WTC11 (cell line): Measurements from ENCODE around the gene TJAP1. TPM values are rescaled to one million over a fixed set of nuclear protein-coding genes. Genes with fewer than 3 reads are reported as not detected.

ENCODE experiments used
- ATAC-seq: fragments of 200-7000 bp; cut with Tn5 transposase; 2 replicates; pipeline ENCODE4 v1.10.0; 2021; ENCODE audit warnings: mild to moderate bottlenecking, moderate library complexity
- CTCF ChIA-PET: fragments of 300-600 bp; sonication (Branson Sonifier 250); formaldehyde crosslinking; loops from one replicate; lab custom pipeline; 2021; ENCODE audit warnings: antibody characterized with exemption; lab: Charles Lee
- POLR2A ChIA-PET: fragments of 350-600 bp; sonication (Branson Sonifier 250); formaldehyde crosslinking; loops from one replicate; lab custom pipeline; 2021; ENCODE audit warnings: antibody characterized with exemption; lab: Charles Lee
- DNase-seq: peaks from one replicate; pipeline ENCODE4 v3.0.0; 2021; ENCODE audit warnings: low spot score
- H3K27ac Mint-ChIP-seq: 2 replicates; pipeline ENCODE4 v1.8.0; 2021; ENCODE audit warnings: mixed read lengths
- H3K27me3 Mint-ChIP-seq: 2 replicates; pipeline ENCODE4 v1.8.0; 2021; ENCODE audit warnings: low read depth, mild to moderate bottlenecking, moderate library complexity, mixed read lengths
- H3K36me3 Mint-ChIP-seq: 2 replicates; pipeline ENCODE4 v1.8.0; 2021; ENCODE audit warnings: mixed read lengths
- H3K4me1 Mint-ChIP-seq: 2 replicates; pipeline ENCODE4 v1.8.0; 2022; ENCODE audit warnings: mixed read lengths
- H3K4me3 Mint-ChIP-seq: 2 replicates; pipeline ENCODE4 v1.8.0; 2021; ENCODE audit warnings: mild to moderate bottlenecking, moderate library complexity, mixed read lengths
- H3K9me3 Mint-ChIP-seq: 2 replicates; pipeline ENCODE4 v1.8.0; 2021; ENCODE audit warnings: mixed read lengths
- CREB1 ChIP-seq: sonication (generic); formaldehyde crosslinking; IDR thresholded peaks from 2 replicates; pipeline ENCODE4 v1.8.0; 2023; ENCODE audit warnings: mild to moderate bottlenecking, missing genetic modification reagents
- ELF4 ChIP-seq: sonication (generic); formaldehyde crosslinking; IDR thresholded peaks from 2 replicates; pipeline ENCODE4 v1.8.1; 2022; ENCODE audit warnings: low read depth, mild to moderate bottlenecking, moderate library complexity, missing genetic modification reagents
- ETV6 ChIP-seq: sonication (generic); formaldehyde crosslinking; IDR thresholded peaks from 2 replicates; pipeline ENCODE4 v1.8.1; 2022; ENCODE audit warnings: mild to moderate bottlenecking, missing genetic modification reagents
- FOXK1 ChIP-seq: sonication (generic); formaldehyde crosslinking; IDR thresholded peaks from 2 replicates; pipeline ENCODE4 v1.8.0; 2022; ENCODE audit warnings: mild to moderate bottlenecking, moderate library complexity, missing genetic modification reagents
- GABPB1 ChIP-seq: sonication (generic); formaldehyde crosslinking; IDR thresholded peaks from 2 replicates; pipeline ENCODE4 v1.8.1; 2023; ENCODE audit warnings: mild to moderate bottlenecking, missing genetic modification reagents
- NFATC4 ChIP-seq: fragments of 250-450 bp; sonication (Bioruptor Pico); IDR thresholded peaks from 2 replicates; pipeline ENCODE4 v1.9.0; 2021; ENCODE audit warnings: mild to moderate bottlenecking
- NR3C1 ChIP-seq: sonication (generic); formaldehyde crosslinking; conservative IDR thresholded peaks from 2 replicates; pipeline ENCODE4 v1.8.1; 2023; ENCODE audit warnings: low read depth, mild to moderate bottlenecking, missing genetic modification reagents
- SMAD3 ChIP-seq: sonication (generic); formaldehyde crosslinking; IDR thresholded peaks from 2 replicates; pipeline ENCODE4 v1.8.0; 2022; ENCODE audit warnings: missing genetic modification reagents, mild to moderate bottlenecking, borderline replicate concordance
- TEAD1 ChIP-seq: sonication (generic); formaldehyde crosslinking; IDR thresholded peaks from 2 replicates; pipeline ENCODE4 v1.8.0; 2022; ENCODE audit warnings: mild to moderate bottlenecking, missing genetic modification reagents
- ZNF263 ChIP-seq: sonication (generic); formaldehyde crosslinking; IDR thresholded peaks from 2 replicates; pipeline ENCODE4 v1.8.1; 2022; ENCODE audit warnings: low read depth, mild to moderate bottlenecking, moderate library complexity, missing genetic modification reagents
- total RNA-seq: library from RNA; stranded (reverse); gene quantifications from 3 replicates; pipeline ENCODE4 v1.2.3, GENCODE V29; 2021
- TF ChIP-seq, protein P1 (sequence below): sonication (generic); formaldehyde crosslinking; IDR thresholded peaks from 2 replicates; pipeline ENCODE4 v1.8.0; 2022; ENCODE audit warnings: missing genetic modification reagents
- TF ChIP-seq, protein P2 (sequence below): sonication (generic); formaldehyde crosslinking; IDR thresholded peaks from 2 replicates; pipeline ENCODE4 v1.8.1; 2022; ENCODE audit warnings: low read depth, missing genetic modification reagents, borderline replicate concordance
- TF ChIP-seq, protein P3 (sequence below): sonication (generic); formaldehyde crosslinking; IDR thresholded peaks from 2 replicates; pipeline ENCODE4 v1.8.0; 2022; ENCODE audit warnings: mild to moderate bottlenecking, missing genetic modification reagents
- TF ChIP-seq, protein P4 (sequence below): sonication (generic); formaldehyde crosslinking; IDR thresholded peaks from 2 replicates; pipeline ENCODE4 v1.8.1; 2022; ENCODE audit warnings: missing genetic modification reagents, borderline replicate concordance
- TF ChIP-seq, protein P5 (sequence below): sonication (generic); formaldehyde crosslinking; IDR thresholded peaks from 2 replicates; pipeline ENCODE4 v1.8.1; 2022; ENCODE audit warnings: mild to moderate bottlenecking, moderate library complexity, missing genetic modification reagents
- TF ChIP-seq, protein P6 (sequence below): sonication (generic); formaldehyde crosslinking; IDR thresholded peaks from 2 replicates; pipeline ENCODE4 v1.8.0; 2023; ENCODE audit warnings: missing genetic modification reagents, mild to moderate bottlenecking, borderline replicate concordance

Gene TJAP1
- total RNA-seq, 1 experiment from 2014 or later, result 40.4 TPM

DNA sequence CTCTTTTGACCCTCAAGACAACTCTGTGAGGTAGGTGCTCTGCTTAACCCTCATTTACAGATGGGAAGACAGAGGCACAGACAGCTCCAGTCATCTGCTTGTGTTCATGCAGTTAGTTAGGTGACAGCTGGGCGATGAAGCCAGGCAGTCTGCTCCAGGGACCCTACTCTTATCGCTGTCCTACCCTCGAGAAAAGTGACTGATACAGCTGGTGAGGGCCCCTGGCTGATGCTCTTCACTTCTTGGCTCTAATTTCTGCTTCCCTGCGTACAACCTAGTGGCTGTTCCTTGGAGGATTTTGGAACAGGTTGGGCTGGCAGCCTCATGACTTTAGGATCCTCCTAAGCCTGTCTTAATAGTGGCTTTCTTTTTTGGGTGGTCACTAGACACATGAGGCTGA is 9.1 kb upstream of the TJAP1 start (continued):
- TF ChIP-seq, protein P1, sequence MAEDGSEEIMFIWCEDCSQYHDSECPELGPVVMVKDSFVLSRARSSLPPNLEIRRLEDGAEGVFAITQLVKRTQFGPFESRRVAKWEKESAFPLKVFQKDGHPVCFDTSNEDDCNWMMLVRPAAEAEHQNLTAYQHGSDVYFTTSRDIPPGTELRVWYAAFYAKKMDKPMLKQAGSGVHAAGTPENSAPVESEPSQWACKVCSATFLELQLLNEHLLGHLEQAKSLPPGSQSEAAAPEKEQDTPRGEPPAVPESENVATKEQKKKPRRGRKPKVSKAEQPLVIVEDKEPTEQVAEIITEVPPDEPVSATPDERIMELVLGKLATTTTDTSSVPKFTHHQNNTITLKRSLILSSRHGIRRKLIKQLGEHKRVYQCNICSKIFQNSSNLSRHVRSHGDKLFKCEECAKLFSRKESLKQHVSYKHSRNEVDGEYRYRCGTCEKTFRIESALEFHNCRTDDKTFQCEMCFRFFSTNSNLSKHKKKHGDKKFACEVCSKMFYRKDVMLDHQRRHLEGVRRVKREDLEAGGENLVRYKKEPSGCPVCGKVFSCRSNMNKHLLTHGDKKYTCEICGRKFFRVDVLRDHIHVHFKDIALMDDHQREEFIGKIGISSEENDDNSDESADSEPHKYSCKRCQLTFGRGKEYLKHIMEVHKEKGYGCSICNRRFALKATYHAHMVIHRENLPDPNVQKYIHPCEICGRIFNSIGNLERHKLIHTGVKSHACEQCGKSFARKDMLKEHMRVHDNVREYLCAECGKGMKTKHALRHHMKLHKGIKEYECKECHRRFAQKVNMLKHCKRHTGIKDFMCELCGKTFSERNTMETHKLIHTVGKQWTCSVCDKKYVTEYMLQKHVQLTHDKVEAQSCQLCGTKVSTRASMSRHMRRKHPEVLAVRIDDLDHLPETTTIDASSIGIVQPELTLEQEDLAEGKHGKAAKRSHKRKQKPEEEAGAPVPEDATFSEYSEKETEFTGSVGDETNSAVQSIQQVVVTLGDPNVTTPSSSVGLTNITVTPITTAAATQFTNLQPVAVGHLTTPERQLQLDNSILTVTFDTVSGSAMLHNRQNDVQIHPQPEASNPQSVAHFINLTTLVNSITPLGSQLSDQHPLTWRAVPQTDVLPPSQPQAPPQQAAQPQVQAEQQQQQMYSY (CRISPR knock-in tag), result no peak
- TF ChIP-seq, protein P2, sequence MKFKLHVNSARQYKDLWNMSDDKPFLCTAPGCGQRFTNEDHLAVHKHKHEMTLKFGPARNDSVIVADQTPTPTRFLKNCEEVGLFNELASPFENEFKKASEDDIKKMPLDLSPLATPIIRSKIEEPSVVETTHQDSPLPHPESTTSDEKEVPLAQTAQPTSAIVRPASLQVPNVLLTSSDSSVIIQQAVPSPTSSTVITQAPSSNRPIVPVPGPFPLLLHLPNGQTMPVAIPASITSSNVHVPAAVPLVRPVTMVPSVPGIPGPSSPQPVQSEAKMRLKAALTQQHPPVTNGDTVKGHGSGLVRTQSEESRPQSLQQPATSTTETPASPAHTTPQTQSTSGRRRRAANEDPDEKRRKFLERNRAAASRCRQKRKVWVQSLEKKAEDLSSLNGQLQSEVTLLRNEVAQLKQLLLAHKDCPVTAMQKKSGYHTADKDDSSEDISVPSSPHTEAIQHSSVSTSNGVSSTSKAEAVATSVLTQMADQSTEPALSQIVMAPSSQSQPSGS (CRISPR knock-in tag), result no peak
- TF ChIP-seq TEAD1 (CRISPR knock-in tag), result no peak
- TF ChIP-seq, protein P3, sequence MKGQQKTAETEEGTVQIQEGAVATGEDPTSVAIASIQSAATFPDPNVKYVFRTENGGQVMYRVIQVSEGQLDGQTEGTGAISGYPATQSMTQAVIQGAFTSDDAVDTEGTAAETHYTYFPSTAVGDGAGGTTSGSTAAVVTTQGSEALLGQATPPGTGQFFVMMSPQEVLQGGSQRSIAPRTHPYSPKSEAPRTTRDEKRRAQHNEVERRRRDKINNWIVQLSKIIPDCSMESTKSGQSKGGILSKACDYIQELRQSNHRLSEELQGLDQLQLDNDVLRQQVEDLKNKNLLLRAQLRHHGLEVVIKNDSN, result no peak
- TF ChIP-seq FOXK1 (CRISPR knock-in tag), result no peak

DNA sequence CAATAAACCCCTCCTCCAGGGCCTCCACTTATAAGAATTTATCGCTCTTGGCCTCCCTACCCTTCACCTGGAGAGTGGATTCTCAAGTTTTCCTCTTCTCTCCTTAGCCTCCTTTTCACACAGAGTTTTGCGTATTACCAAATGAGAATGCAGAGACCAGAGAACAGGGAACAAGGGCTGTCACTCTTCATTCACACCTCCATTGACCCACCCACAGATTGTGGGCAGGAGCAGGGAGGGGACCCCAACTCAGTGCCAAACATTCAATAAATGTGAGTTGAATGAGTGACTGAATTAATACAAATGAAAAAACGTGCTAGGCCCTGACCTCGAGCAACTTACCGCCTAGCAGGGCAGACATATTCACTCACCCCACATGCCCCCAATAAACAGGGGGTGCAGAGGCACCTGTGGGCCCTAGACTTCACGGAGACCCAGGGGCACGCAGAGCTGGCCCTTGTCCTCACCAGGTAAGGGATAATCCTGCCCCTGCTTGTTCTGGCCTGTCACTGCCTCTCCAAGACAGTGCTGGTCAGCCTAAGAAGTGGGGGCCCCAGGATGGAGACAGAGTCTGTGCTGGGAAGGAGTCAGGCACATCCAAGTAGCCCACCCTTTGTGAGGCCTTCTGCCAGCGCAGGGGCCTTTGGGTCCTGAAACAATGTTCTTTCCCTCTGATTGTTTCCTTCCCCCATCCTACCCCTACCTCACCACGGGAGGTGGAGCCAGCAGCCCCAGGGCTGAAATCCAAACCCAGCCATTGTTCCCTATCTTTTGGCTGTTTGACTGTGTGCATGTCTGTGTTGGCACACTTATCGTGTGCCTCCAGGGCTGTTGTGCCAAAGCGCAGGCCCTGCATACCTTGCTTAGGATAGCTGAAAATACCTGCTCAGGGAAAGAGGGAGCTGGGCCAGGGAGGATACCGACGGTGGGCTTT is 8.4 kb upstream of the TJAP1 start:
- DNase-seq (no peak), ATAC-seq (peak; percentile 70)
- Mint-ChIP-seq H3K4me3 (no peak overlapping the region), H3K4me1 (peaks cover 13% of the 10 kb centered on the region), H3K27me3 (peaks cover 1% of the 10 kb centered on the region), H3K27ac (no peak overlapping the region), H3K36me3 (no peaks in the 10 kb centered on the region), H3K9me3 (no peaks in the 10 kb centered on the region)
- POLR2A ChIA-PET, result no interaction called here
- CTCF ChIA-PET, result interaction anchor here (1.0 to 1.4 kb wide), 3 partner anchors 13 to 182 kb away, joined by 3 to 8 read pairs (median 3); no protein-coding TSS in a partner anchor
- TF ChIP-seq, protein P4, sequence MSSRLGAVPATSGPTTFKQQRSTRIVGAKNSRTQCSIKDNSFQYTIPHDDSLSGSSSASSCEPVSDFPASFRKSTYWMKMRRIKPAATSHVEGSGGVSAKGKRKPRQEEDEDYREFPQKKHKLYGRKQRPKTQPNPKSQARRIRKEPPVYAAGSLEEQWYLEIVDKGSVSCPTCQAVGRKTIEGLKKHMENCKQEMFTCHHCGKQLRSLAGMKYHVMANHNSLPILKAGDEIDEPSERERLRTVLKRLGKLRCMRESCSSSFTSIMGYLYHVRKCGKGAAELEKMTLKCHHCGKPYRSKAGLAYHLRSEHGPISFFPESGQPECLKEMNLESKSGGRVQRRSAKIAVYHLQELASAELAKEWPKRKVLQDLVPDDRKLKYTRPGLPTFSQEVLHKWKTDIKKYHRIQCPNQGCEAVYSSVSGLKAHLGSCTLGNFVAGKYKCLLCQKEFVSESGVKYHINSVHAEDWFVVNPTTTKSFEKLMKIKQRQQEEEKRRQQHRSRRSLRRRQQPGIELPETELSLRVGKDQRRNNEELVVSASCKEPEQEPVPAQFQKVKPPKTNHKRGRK (CRISPR knock-in tag), result no peak
- TF ChIP-seq ELF4 (CRISPR knock-in tag) (no peak), CREB1 (CRISPR knock-in tag) (no peak), ETV6 (no peak), NFATC4 (CRISPR knock-in tag) (no peak), ZNF263 (CRISPR knock-in tag) (no peak), SMAD3 (CRISPR knock-in tag) (no peak), NR3C1 (CRISPR knock-in tag) (no peak), GABPB1 (CRISPR knock-in tag) (no peak)
- TF ChIP-seq, protein P5, sequence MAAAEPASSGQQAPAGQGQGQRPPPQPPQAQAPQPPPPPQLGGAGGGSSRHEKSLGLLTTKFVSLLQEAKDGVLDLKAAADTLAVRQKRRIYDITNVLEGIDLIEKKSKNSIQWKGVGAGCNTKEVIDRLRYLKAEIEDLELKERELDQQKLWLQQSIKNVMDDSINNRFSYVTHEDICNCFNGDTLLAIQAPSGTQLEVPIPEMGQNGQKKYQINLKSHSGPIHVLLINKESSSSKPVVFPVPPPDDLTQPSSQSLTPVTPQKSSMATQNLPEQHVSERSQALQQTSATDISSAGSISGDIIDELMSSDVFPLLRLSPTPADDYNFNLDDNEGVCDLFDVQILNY (CRISPR knock-in tag), result no peak
- TF ChIP-seq, protein P6, sequence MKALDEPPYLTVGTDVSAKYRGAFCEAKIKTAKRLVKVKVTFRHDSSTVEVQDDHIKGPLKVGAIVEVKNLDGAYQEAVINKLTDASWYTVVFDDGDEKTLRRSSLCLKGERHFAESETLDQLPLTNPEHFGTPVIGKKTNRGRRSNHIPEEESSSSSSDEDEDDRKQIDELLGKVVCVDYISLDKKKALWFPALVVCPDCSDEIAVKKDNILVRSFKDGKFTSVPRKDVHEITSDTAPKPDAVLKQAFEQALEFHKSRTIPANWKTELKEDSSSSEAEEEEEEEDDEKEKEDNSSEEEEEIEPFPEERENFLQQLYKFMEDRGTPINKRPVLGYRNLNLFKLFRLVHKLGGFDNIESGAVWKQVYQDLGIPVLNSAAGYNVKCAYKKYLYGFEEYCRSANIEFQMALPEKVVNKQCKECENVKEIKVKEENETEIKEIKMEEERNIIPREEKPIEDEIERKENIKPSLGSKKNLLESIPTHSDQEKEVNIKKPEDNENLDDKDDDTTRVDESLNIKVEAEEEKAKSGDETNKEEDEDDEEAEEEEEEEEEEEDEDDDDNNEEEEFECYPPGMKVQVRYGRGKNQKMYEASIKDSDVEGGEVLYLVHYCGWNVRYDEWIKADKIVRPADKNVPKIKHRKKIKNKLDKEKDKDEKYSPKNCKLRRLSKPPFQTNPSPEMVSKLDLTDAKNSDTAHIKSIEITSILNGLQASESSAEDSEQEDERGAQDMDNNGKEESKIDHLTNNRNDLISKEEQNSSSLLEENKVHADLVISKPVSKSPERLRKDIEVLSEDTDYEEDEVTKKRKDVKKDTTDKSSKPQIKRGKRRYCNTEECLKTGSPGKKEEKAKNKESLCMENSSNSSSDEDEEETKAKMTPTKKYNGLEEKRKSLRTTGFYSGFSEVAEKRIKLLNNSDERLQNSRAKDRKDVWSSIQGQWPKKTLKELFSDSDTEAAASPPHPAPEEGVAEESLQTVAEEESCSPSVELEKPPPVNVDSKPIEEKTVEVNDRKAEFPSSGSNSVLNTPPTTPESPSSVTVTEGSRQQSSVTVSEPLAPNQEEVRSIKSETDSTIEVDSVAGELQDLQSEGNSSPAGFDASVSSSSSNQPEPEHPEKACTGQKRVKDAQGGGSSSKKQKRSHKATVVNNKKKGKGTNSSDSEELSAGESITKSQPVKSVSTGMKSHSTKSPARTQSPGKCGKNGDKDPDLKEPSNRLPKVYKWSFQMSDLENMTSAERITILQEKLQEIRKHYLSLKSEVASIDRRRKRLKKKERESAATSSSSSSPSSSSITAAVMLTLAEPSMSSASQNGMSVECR, result no peak
- TF ChIP-seq, protein P3, result no peak
